ENCODE measurements around the gene FUT7. TPM values are rescaled to one million over a fixed set of nuclear protein-coding genes. Genes with fewer than 3 reads are reported as not detected.
"Not testable (repeated sequence)": the region's sequence is repeated elsewhere in the genome, so short reads cannot be mapped to it uniquely, and the experiment has no call there.

FUT7 gene
- total RNA-seq, 4 donors from 2014 or later: 0.22 to 0.39 TPM; not detected in 2

GRCh38 chr9:137035937-137036336 lies 4.0 kb upstream of the FUT7 start:
- no peak for DNase-seq (ENCODE audit: low spot score in 2 of 2)
- TF ChIP-seq POLR2A (IDR thresholded peaks at IDR 0.05): no peak
- TF ChIP-seq, protein P1, sequence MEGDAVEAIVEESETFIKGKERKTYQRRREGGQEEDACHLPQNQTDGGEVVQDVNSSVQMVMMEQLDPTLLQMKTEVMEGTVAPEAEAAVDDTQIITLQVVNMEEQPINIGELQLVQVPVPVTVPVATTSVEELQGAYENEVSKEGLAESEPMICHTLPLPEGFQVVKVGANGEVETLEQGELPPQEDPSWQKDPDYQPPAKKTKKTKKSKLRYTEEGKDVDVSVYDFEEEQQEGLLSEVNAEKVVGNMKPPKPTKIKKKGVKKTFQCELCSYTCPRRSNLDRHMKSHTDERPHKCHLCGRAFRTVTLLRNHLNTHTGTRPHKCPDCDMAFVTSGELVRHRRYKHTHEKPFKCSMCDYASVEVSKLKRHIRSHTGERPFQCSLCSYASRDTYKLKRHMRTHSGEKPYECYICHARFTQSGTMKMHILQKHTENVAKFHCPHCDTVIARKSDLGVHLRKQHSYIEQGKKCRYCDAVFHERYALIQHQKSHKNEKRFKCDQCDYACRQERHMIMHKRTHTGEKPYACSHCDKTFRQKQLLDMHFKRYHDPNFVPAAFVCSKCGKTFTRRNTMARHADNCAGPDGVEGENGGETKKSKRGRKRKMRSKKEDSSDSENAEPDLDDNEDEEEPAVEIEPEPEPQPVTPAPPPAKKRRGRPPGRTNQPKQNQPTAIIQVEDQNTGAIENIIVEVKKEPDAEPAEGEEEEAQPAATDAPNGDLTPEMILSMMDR (IDR thresholded peaks at IDR 0.05): no peak
- no peak overlapping the region for H3K4me3 ChIP-seq (ENCODE audit: low read depth, poor library complexity, severe bottlenecking)
- WGBS, 2 donors: 67 to 76% methylated on average over 8 of the region's 8 CpGs
- intact Hi-C loops (cut with DNase I; ENCODE audit: low total_unique reads): no loop called here

DNA sequence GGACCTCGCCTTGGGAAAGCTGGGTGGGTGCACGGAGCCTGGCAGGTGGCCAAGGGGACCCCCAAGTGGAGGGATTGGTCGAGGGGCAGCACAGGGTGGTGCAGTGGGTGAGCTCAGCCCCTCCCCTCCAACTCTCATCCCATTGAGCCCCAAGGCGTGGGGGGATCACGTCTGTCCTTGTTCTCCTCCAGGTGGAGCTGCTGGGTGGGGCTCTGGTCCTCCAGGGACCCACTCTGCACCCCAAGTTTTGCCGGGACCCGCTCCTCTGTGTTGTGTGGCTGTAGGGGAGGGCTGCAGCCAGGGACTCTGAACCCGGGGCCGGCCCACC lies 3.6 kb upstream of the FUT7 start:
- no peak for DNase-seq (ENCODE audit: low spot score in 2 of 2)
- H3K4me3 ChIP-seq (ENCODE audit: low read depth, poor library complexity, severe bottlenecking): no peak overlapping the region
- WGBS, 2 donors: 14 to 25% methylated on average over 4 to 7 of the region's 9 CpGs
- intact Hi-C loops (cut with DNase I; ENCODE audit: low total_unique reads): no loop called here
- TF ChIP-seq, protein P1 (IDR thresholded peaks at IDR 0.05): no peak
- no peak for TF ChIP-seq POLR2A (IDR thresholded peaks at IDR 0.05)

GRCh38 chr9:137034709-137035506 lies 3.0 kb upstream of the FUT7 start:
- WGBS, 2 donors: 11 to 19% methylated on average over 16 to 19 of the region's 24 CpGs
- peak; percentile 68 to 96 for DNase-seq (ENCODE audit: low spot score in 2 of 2)
- no peak overlapping the region for H3K4me3 ChIP-seq (ENCODE audit: low read depth, poor library complexity, severe bottlenecking)
- intact Hi-C loops (cut with DNase I; ENCODE audit: low total_unique reads): loop anchor here (5.0 kb wide), 1 partner anchor 253 kb away; no protein-coding TSS in a partner anchor
- no peak for TF ChIP-seq POLR2A (IDR thresholded peaks at IDR 0.05)
- TF ChIP-seq, protein P1 (IDR thresholded peaks at IDR 0.05): peak in 1 of 3 donors; percentile 79

GRCh38 chr9:137034039-137034708 lies 2.3 kb upstream of the FUT7 start:
- DNase-seq (ENCODE audit: low spot score in 2 of 2): no peak

GRCh38 chr9:137033481-137033880 lies 1.6 kb upstream of the FUT7 start:
- not testable (repeated sequence) for DNase-seq (ENCODE audit: low spot score in 2 of 2); H3K4me3 ChIP-seq (ENCODE audit: low read depth, poor library complexity, severe bottlenecking)
- intact Hi-C loops (cut with DNase I; ENCODE audit: low total_unique reads): loop anchor here (5.0 kb wide), 1 partner anchor 251 kb away; no protein-coding TSS in a partner anchor
- 87 to 90% methylated on average over 5 of the region's 5 CpGs for WGBS, 2 donors

More at GRCh38 chr9:137034039-137034708, 2.3 kb upstream of the FUT7 start:
- intact Hi-C loops (cut with DNase I; ENCODE audit: low total_unique reads): loop anchor here (5.0 kb wide), 1 partner anchor 252 kb away; no protein-coding TSS in a partner anchor
- no peak for TF ChIP-seq POLR2A (IDR thresholded peaks at IDR 0.05)
- TF ChIP-seq, protein P1 (IDR thresholded peaks at IDR 0.05): no peak
- H3K4me3 ChIP-seq (ENCODE audit: low read depth, poor library complexity, severe bottlenecking): no peak overlapping the region
- 20 to 33% methylated on average over 12 of the region's 15 CpGs for WGBS, 2 donors

- WGBS, 2 donors: 71 to 83% methylated on average over 10 of the region's 10 CpGs
- no peak overlapping the region for H3K4me3 ChIP-seq (ENCODE audit: low read depth, poor library complexity, severe bottlenecking)
- no peak for DNase-seq (ENCODE audit: low spot score in 2 of 2)
- TF ChIP-seq POLR2A (IDR thresholded peaks at IDR 0.05): no peak
- TF ChIP-seq, protein P1 (IDR thresholded peaks at IDR 0.05): no peak
- intact Hi-C loops (cut with DNase I; ENCODE audit: low total_unique reads): loop anchor here (5.0 kb wide), 1 partner anchor 251 kb away; no protein-coding TSS in a partner anchor
Measured at GRCh38 chr9:137032858-137033257, 970 bp upstream of the FUT7 start.

Data from lower leg skin (tissue), 4 donors.